Kidney glomerular epithelial cell (primary cell): ENCODE data around the gene ZFYVE19.

Experiments
- DNase-seq: peaks from one replicate; lab custom pipeline; 2025; lab: John Stamatoyannopoulos, UW

ZFYVE19 gene, protein sequence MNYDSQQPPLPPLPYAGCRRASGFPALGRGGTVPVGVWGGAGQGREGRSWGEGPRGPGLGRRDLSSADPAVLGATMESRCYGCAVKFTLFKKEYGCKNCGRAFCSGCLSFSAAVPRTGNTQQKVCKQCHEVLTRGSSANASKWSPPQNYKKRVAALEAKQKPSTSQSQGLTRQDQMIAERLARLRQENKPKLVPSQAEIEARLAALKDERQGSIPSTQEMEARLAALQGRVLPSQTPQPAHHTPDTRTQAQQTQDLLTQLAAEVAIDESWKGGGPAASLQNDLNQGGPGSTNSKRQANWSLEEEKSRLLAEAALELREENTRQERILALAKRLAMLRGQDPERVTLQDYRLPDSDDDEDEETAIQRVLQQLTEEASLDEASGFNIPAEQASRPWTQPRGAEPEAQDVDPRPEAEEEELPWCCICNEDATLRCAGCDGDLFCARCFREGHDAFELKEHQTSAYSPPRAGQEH

DNA sequence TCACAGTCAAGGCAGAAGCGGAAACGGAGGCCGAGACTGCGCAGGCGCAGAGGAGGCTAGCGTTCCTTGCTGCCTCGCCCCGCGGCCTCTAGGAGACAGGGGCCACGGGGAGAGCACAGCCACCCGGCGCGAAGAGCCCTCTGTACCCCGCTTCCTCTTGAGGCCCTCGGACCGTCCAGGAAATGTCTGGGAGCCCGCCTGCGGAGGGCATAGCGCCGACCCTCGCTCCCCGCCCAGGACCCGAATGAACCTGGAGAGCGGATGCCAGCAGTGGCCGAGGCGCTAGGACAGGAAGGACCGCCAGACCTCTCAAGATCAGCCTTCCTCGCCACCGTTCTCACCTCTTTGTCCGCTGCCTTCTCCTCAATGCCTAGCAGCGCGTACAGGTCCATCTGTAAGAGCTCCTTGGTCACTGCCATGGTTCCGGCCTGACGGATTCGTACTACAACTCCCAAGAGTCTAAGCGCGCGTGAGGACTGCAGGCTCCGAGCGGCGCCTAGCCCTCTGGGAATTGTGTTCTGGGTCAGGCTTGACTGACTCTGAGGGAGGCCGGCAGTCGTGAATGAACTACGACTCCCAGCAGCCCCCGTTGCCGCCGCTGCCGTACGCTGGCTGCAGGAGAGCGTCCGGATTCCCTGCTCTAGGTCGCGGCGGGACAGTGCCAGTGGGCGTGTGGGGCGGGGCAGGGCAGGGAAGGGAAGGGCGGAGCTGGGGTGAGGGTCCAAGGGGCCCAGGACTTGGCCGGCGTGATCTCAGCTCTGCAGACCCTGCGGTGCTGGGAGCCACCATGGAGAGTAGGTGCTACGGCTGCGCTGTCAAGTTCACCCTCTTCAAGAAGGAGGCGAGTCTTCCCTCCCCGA is at the start of gene ZFYVE19, which contains the start of gene DNAJC17:
TSS of gene ZFYVE19 (plus strand) at position 62 of the 860 bp plus-strand sequence. CDS start at position 563, 501 bp downstream.
TSS of gene DNAJC17 (minus strand) at position 446 of the 860 bp plus-strand sequence. CDS start at position 419, 27 bp downstream.
- DNase-seq: peak; percentile 97

DNA sequence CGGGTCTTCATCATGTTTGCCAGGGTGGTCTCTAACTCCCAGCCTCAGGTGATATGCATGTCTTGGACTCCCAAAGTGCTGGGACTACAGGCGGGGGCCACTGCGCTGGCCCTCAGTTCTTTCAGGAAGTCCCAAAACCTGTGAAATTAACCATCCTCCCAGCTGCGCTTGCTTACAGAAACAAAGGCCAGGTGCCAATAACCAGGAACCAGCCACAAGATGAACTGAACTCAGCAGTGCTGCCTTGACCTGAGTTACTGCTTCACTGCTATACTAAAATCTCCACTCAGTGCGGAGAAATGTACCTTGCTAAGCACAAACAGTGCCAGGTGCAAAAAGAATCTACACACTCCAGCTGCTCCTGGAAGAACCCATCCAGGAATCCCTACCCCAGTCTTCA is 46.9 kb upstream of the ZFYVE19 start:
- DNase-seq: no peak

DNA sequence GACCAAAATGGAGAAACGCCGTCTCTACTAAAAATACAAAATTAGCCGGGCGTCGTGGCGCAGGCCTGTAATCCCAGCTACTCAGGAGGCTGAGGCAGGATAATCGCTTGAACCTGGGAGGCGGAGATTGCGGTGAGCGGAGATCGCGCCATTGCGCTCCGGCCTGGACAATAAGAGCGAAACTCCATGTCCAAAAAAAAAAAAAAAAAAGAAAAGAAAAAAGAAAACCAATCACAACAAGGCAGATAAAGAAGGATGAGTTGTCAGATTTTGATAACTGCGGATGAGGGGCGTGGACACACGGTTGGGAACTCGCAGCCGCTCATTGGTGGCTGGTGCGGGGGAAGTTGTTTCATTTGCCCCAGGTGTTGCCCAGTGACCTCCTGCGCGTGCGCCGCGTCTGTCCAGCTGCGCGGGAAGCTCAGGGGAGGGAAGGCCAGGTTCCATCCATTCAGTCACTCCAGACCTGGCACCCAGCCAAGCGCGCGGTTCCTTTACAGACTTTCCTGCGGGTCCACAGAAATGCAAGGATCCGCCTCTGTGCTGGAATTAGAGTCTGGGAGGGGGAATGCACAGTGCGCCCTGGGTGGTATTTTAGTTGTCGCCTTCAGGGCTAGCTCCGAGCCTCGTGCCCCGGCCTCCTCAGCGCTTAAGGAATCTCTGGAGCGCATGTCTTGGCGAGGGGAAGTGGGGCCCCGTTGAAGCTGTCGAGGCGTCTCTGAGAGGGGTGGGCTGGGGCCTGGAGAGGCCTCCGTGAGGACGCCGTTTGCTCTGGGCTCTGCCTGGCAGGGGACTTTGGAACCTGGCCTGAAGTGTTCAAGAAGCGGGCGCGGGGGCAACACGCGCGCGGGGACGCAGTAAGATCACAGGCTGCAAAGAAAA is 43.7 kb upstream of the ZFYVE19 start:
- peak; percentile 8 for DNase-seq

DNA sequence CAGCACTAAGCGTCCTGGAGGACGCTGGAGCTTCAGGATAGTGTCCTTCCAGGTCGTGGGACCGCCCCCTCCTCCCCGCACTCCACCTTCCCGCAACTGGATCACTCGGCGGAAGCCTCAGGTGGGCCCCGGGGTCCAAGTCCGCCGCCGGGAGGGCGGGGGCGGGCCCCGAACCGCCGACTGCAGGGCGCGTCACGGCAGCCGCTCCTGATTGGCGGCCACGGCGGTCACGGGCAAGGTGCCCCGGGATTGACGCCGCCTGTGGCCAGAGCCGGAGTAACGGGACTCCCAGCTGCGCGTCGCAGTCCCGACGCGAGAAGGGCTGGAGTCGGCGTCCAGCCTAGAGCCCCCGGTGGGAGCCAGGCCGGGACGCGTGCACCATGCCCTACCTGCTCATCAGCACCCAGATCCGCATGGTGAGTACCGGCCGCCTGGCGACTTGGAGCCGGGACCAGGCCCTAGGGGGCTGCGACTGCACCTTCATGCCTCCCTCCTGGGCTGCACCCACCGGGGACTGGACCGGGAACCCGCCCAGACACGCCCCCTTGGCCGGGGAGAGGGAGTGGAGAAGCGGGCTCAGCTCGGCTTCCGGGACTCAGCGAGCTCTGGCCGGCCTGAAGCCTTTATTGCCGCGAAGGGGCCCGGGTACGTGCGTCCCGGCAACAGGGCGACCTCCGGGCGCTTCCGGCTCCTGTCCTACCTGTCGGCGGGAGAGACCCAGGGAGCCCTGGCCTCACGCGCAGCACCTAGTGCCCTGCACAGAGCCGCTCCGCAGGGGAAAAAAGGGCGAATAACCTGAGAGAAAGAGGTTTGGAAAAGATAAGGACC is 42.9 kb upstream of the ZFYVE19 start, which contains the start of gene GCHFR:
TSS of gene GCHFR (plus strand) at position 268 of the 828 bp plus-strand sequence. CDS start at position 381, 113 bp downstream.
- peak; percentile 13 for DNase-seq

DNA sequence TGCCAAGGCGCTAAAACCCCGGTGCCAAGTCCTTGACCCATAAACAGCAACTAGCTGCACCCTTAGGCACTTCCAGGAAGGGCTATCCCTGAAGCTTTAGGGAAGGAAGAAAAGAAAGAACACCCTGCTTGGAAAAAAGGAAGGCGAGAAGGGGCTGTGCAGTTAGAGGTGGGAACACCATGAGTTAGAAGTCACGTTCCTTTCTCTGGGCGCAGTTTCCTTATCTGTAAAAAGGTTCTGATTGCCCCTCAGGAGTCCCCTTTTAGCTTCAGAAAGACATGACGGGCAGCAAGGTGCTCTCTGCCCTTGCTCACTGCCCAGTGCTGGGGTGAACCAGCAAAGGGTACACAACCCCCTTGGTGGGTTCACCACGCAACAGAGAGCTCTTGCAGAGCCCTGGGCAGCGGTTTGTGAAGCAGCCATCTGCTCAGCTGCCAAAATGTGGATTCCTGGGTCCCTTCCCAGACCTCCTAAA is 42.2 kb upstream of the ZFYVE19 start:
- no peak for DNase-seq

DNA sequence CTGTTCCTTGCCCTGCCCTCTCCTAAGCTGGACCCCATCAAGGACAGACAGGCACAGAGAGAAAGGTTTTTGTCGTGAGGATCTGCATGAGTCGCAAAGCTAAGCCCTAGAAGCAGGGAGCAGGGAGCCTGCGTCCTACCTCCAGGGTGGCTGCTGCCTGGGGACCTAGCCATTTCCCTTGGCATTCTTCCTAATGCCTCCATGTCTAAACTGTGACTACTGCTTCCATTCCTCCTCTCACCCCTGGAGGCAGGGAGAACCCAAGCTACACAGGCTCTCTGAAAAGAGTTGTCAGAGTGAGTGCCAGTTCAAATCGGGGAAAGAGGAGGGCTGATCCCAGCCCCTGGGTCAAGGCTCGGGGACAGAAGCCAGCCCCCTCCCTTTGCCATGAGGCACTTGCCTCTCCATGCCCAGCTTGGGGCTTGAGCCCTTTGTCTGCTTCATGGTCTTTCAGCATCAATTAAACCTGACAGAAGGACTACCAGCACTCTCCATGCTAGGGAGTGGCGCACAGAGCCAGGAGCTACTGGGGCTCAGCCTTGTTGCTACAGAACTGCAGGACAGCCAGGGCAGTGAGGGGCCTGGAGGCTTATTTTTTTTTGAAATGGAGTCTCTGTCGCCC is 40.6 kb upstream of the ZFYVE19 start:
- DNase-seq: no peak

DNA sequence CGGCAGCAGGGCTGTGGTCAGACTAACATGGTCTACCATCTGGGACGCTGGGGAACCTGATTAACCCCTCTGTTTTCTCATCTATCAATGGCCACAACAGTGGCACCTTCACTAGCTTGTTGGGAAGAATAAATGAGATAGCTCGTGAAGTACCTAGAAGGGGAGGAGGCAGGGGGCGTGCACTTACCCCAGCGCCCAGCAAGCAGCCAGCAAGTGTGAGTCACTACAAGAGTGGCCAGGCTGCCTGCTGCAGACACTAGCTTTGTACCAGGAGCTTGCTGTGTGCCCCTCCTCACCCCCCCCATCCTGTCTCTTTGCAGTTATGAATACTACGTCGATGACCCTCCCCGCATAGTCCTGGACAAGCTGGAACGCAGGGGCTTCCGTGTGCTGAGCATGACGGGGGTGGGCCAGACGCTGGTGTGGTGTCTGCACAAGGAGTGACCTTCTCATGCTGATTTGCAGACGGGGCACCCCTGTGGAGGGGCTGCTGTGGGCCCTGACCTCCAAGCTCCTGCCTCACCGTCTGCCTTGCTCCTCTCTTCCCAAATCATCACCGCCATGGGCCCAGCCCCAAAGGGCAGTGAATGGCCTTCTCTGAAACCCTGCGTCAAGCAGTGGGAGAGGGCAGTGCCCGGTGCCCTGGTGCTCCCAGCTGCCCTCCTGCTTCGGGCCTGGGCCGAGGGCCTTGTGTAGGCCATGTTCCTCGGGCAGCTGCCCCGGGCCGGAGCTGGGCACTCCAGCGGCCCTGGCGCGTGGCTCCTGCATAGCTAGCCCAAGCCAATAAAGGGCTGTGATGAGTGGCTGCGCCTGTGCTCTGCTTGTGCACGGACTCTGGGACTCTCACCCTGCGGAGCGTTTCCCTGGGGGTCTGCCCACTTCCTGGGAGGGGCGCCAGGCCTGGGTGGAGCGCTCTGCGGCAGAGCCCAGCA is 39.7 kb upstream of the ZFYVE19 start:
- DNase-seq: no peak

DNA sequence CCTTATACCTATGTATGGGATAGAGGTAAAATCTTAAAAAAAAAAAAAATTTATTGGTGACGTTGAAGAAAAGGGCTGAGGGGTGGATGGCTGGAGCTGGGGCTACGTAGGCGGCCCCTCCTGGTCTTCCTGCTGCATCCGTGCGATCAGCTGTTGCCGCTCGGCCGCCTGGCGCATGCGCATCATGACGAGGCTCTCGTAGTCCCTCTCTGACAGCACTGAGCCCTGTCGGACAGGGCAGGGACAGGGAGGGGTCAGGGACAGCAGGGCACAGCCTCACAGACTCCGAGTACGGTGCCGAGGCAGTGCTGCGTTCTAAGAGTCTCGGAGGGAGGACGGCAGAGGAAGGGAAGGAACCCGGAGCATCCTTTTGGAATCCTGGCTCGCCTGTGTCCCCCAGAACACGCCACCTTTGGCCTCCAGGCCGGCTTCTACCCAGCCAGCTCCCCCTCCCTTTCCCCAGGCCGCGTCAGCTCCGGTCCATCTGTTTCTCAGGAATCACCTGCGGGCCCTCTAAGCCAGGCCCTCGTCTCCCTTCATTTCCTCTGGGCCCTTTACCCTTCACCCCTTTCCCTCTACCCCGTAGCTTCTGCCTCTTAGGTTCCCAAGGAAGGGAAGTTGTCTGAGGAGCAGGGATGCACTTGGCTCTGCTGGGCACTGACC is 38.9 kb upstream of the ZFYVE19 start:
- DNase-seq: no peak

DNA sequence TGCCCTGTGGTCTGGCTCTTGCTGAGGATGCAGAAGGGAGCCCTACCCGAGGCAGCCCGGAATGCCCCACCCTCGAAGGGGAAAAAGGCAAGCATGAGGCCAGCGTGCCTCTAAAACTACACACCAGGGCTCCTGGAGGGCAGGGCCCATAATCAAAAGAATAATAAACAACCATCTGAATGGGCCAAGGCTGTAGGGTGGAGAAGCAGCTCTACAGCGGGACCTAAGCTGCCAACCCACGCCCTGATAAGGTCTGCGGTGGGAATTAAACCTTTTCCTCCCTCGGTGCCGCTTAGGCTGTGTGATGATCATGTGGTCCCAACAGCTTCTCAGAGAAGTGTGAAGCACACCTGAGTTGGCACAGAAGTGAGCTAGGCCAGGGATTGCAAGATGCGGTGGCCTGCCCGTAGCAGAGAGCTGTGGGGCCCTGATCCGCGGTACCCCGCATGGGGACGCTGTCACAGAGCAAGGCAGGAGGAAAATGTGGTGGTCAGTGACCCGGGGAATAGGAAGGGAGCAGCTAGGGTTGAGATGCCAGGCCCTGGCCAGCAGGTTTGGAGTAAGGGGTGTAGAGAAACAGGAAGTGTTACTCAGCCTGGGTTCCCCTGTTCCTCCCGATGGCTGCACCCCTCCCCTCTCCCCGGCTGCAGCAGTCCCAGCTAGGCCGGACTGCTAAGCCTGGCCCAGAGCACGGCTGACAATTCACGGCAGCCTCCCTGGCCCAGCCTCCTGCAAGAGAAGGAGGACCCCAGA is 38.2 kb upstream of the ZFYVE19 start:
- DNase-seq: no peak

DNA sequence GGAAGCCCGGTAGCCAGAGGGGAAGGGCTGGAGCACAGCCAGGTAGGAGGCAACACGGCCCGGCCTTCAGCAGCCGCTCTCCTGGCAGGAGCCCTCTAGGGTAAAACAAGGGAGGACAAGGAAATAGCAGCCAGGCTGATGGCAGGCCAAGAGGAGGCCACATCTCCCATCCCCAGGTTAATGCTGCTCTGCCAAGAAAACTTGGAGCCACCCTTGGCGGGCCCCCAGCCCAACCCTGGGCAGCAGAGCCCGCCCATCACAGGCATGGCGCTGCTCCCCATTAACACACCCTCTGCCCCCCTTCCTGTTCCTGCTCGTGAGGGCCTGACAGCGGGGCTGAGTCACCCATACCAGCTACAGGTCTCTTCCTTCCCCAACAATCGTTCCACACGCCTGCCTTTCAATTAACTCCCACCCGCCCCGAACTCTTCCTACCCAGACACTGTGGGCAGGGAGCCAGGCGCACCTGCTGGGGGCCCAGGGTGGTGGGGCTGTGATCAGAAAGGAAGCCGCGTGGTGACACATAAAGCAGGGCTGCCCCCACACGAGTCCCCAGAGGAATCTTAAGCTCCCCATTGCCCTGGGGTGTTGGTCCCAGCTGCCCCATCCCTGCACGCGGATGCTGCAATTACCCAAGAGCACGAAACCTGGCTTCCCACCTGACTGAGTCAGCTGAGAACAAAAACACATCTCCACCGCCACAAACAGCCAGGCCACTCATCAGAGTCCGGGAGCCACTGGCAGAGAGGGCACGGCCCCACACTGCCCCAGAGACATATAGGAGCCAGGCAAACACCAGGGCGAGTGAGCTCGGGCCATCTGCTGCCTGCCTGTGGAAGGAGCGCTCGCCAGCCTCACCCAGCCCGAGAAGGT is 37.4 kb upstream of the ZFYVE19 start, which contains the start of gene C15orf62:
TSS of gene C15orf62 (plus strand) at position 707 of the 873 bp plus-strand sequence. CDS start 516 bp downstream, outside the sequence.
- peak; percentile 94 for DNase-seq

DNA sequence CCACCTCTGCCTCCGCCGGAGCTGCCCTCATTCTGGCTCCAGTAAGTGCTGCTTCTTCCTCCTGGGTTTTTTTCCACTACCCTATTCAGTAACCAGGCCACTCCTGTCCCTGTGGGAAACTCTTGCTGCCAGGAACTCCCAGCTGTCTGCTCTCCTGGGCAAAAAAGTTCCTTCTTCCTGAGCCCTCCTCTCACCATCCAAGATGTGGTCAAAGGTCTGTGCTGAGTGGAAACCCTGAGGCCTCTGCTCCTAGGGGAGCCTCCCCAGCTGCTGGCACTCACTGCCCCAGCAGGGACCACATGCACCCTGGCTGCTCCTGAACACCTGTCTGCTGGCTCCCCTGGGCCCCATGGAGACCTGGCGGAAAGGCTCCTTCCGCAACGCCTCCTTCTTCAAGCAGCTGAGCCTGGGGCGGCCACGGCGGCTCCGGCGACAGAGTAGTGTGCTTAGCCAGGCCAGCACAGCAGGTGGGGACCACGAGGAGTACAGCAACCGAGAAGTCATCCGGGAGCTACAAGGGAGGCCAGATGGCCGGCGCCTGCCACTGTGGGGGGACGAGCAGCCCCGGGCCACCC is 36.7 kb upstream of the ZFYVE19 start:
- peak; percentile 48 for DNase-seq

DNA sequence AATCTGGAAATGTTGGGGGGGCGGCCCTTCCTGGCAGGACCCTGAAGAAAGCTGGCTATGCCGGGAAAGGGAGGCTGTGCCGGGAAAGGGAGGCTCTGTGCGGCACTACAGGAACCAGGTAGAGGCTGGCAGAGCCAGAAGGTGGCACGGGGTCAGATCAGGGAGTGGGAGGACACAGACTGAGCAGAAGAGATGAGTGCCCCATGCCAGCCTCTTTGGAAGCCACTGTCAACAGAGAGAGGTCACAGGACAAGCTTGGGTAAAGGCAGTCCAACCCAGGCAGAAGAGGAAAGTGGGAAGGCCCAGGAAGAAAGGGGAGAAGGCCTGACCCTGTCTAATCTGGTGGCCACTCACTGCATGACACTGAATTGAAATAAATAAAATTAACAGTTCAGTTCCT is 35.6 kb upstream of the ZFYVE19 start:
- DNase-seq: no peak

DNA sequence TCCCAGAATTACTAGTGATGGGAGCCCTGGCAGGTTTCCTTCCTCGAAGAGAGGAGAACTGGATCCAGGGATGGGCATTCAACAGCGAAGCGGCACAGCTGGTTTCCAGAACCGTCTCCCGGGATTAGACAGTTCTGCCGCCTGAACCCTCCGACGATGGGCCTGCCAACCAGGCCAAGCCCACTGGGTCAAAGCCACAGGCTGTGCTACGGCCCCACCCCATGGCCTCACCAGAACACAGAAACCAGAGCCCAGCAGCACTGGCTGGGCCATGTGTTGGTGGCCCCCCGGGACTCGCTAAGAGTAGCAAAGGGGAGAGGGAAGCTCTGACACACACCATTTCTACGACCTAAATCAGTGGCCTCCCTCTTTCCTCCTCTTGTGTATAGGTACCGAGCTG is 34.9 kb upstream of the ZFYVE19 start:
- DNase-seq: no peak

DNA sequence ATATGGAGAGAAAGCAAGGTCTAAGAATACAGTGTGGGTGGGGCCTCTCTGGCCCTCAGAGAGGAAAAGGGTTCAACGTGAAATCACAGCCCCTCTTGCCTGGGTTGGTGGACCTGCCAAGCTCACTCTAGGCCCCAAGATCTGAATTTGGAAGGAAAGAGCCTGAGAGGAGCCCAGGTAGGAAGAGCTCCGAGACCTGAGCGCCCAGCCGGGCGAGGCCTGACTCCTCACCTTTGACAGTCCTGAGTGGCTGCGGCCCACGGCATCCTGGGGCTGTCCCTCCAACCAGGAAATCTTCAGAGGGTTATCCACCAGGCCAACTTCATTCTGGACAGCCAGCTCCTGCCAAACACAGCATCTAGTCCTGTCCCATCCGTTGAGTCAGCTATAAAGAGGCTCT is 33.4 kb upstream of the ZFYVE19 start:
- DNase-seq: no peak

DNA sequence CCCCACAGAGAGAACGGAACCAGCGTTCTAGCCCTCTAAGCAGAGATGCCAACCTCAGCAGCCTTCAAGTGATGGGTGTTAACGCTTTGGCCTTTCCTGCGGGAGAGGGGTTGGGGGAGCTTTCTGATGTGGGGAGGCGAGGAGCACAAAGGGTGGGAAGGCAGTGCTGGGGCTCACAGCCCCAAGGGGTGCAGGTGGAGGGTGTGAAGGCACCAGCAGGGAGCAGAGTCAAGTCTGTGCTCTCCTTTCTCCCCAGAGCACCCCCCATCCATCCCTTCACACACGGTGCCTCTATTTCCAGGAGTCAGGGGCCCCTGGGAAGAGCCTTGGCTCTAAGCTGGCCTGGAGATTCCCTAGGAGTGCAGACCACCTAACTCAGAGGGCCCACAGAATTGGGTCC is 33.0 kb upstream of the ZFYVE19 start:
- no peak for DNase-seq

DNA sequence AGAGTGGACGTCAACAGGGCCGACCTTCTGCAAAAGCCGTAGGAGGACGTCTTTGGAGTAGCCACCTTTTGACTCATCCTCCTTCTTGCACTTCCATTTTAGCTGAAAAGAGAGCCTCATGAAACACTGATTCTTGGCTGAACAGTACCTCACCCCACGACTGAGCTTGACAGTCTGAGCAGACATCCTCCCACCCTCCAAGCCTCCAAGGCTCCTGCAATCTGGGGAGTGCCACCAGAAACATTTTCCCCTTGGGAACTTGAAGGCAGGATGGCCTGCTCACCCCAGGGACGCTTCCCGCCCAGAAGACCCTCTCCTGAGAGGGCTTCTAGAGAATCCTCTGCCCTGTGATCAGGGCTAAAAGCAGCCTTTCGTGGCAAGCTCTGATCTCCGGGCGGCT is 31.9 kb upstream of the ZFYVE19 start:
- no peak for DNase-seq
